Measurements from ENCODE around the gene NEK4.
"Not testable (repeated sequence)": the region's sequence is repeated elsewhere in the genome, so short reads cannot be mapped to it uniquely, and the experiment has no call there.

The NEK4 gene

GRCh38 chr3:52696830-52697631 is 73.7 kb downstream of the NEK4 start:
- no peak for DNase-seq (ENCODE audit: low read depth)

GRCh38 chr3:52695798-52696671 is 74.7 kb downstream of the NEK4 start:
- DNase-seq (ENCODE audit: low read depth) = no peak

- DNase-seq (ENCODE audit: low read depth) = no peak
These were observed 76.1 kb downstream of the NEK4 start for GRCh38 chr3:52694528-52695189.

- no peak for DNase-seq (ENCODE audit: low read depth)
These were observed 77.7 kb downstream of the NEK4 start for GRCh38 chr3:52693071-52693470.

GRCh38 chr3:52690560-52690959 is 80.2 kb downstream of the NEK4 start:
- no peak for DNase-seq (ENCODE audit: low read depth)

- no peak for DNase-seq (ENCODE audit: low read depth)
These were observed 81.6 kb downstream of the NEK4 start for GRCh38 chr3:52689151-52689550.

- DNase-seq (ENCODE audit: low read depth) = no peak
These were observed 82.5 kb downstream of the NEK4 start for GRCh38 chr3:52688266-52688665.

- peak; percentile 89 for DNase-seq (ENCODE audit: low read depth)
These were observed 84.7 kb downstream of the NEK4 start, which contains the start of the genes GNL3 and PBRM1 for GRCh38 chr3:52685709-52686691. Gene GNL3, plus strand, starts transcription at chr3:52686032. Its CDS starts 61 bp downstream, at chr3:52686093. Gene PBRM1, minus strand, starts transcription at chr3:52685913.

- DNase-seq (ENCODE audit: low read depth) = no peak
These were observed 85.4 kb downstream of the NEK4 start for GRCh38 chr3:52685285-52685708.

GRCh38 chr3:52684184-52684583 is 86.6 kb downstream of the NEK4 start:
- DNase-seq (ENCODE audit: low read depth) = no peak

GRCh38 chr3:52683611-52684010 is 87.1 kb downstream of the NEK4 start:
- DNase-seq (ENCODE audit: low read depth) = no peak

- no peak for DNase-seq (ENCODE audit: low read depth)
These were observed 88.7 kb downstream of the NEK4 start for GRCh38 chr3:52682016-52682415.

GRCh38 chr3:52681596-52681995 is 89.1 kb downstream of the NEK4 start:
- DNase-seq (ENCODE audit: low read depth) = no peak

GRCh38 chr3:52679811-52680210 is 90.9 kb downstream of the NEK4 start:
- DNase-seq (ENCODE audit: low read depth) = no peak

GRCh38 chr3:52679199-52679538 is 91.6 kb downstream of the NEK4 start:
- DNase-seq (ENCODE audit: low read depth) = no peak

GRCh38 chr3:52678265-52679198 is 92.2 kb downstream of the NEK4 start:
- DNase-seq (ENCODE audit: low read depth) = no peak

GRCh38 chr3:52676201-52676600 is 94.5 kb downstream of the NEK4 start:
- DNase-seq (ENCODE audit: low read depth) = not testable (repeated sequence)

- DNase-seq (ENCODE audit: low read depth) = no peak
These were observed 99.1 kb downstream of the NEK4 start for GRCh38 chr3:52671676-52672075.

GRCh38 chr3:52670621-52671521 is 99.9 kb downstream of the NEK4 start:
- DNase-seq (ENCODE audit: low read depth) = no peak
